Caco-2 (cell line): ENCODE results near the gene WFIKKN1. TPM values are rescaled to one million over a fixed set of nuclear protein-coding genes. Genes with fewer than 3 reads are reported as not detected.
A peak's percentile ranks its signal among the peaks of the same experiment; 100 is the strongest.

Experiments used
- BruUV-seq: library from RNA; stranded (reverse); fragments of 400-500 nt; replicated peaks from 2 replicates; lab custom pipeline; 2021; lab: Mats Ljungman, UMichigan
- CTCF ChIA-PET: fragments of 300-600 bp; sonication (Branson Sonifier 250); formaldehyde crosslinking; loops from one replicate; lab custom pipeline; 2022; ENCODE audit warnings: antibody characterized with exemption; lab: Charles Lee
- POLR2A ChIA-PET: fragments of 300-600 bp; sonication (Branson Sonifier 250); formaldehyde crosslinking; loops from one replicate; lab custom pipeline; 2022; ENCODE audit warnings: antibody characterized with exemption; lab: Charles Lee
- DNase-seq, 2 experiments: peaks; one replicate each; pipeline versions ENCODE4 v3.0.0 to v3.0.0-alpha.2; 2020 to 2022
- H3K27me3 ChIP-seq: replicated peaks from 2 replicates; pipeline ENCODE4 v1.6.0; 2011; ENCODE audit warnings: low read length; ENCODE audit not compliant: control insufficient read depth, insufficient read depth
- H3K36me3 ChIP-seq: 2 replicates; pipeline ENCODE4 v1.5.1; 2011; ENCODE audit warnings: low read length; ENCODE audit not compliant: control insufficient read depth, insufficient read depth
- H3K4me1 ChIP-seq: fragments of 250-450 bp; sonication (Bioruptor Pico); 2 replicates; pipeline ENCODE4 v1.5.1; 2020; ENCODE audit warnings: mild to moderate bottlenecking
- H3K4me3 ChIP-seq: 2 replicates; pipeline ENCODE4 v1.5.1; 2011; ENCODE audit warnings: low read depth, mild to moderate bottlenecking, control low read depth, low read length
- H3K9me3 ChIP-seq: fragments of 250-450 bp; sonication (Bioruptor Pico); 2 replicates; pipeline ENCODE4 v1.5.1; 2020; ENCODE audit warnings: mild to moderate bottlenecking, moderate library complexity
- H3K27ac Mint-ChIP-seq: one replicate; pipeline ENCODE4 v1.8.0; 2022; ENCODE audit warnings: mixed read lengths; ENCODE audit not compliant: unreplicated experiment
- H3K27me3 Mint-ChIP-seq: one replicate; pipeline ENCODE4 v1.8.0; 2022; ENCODE audit warnings: mixed read lengths; ENCODE audit not compliant: insufficient read depth, unreplicated experiment
- H3K36me3 Mint-ChIP-seq: one replicate; pipeline ENCODE4 v1.8.0; 2022; ENCODE audit warnings: mild to moderate bottlenecking, mixed read lengths; ENCODE audit not compliant: insufficient read depth, unreplicated experiment
- H3K4me1 Mint-ChIP-seq: one replicate; pipeline ENCODE4 v1.8.0; 2022; ENCODE audit warnings: low read depth, mixed read lengths; ENCODE audit not compliant: unreplicated experiment
- H3K4me3 Mint-ChIP-seq: one replicate; pipeline ENCODE4 v1.8.0; 2022; ENCODE audit warnings: mild to moderate bottlenecking, moderate library complexity, mixed read lengths; ENCODE audit not compliant: unreplicated experiment
- H3K9me3 Mint-ChIP-seq: one replicate; pipeline ENCODE4 v1.8.0; 2022; ENCODE audit warnings: mixed read lengths; ENCODE audit not compliant: unreplicated experiment
- intact Hi-C: fragments of 100-400 bp; cut with micrococcal nuclease; formaldehyde crosslinking; loops from one replicate; pipeline ENCODE4 v1.10.0; 2022; ENCODE audit not compliant: unreplicated experiment
- total RNA-seq: library from RNA; stranded (reverse); gene quantifications from 2 replicates; pipeline ENCODE4 v1.2.3, GENCODE V29; 2022
- TF ChIP-seq, protein P1 (sequence below), 2 experiments: fragments of 200-600 bp in 1 of 2; IDR thresholded peaks; 1 replicate in 1 of 2; 2 replicates in 1 of 2; pipeline versions ENCODE4 v1.5.1 to v1.8.0; 2011 to 2022; ENCODE audit warnings: antibody characterized with exemption in 1 of 2, control low read depth in 1 of 2, inconsistent platforms in 1 of 2, low read depth in 1 of 2, low read length in 1 of 2, mild to moderate bottlenecking in 1 of 2, moderate library complexity in 1 of 2; ENCODE audit not compliant: insufficient read depth in 1 of 2, severe bottlenecking in 1 of 2, unreplicated experiment in 1 of 2

The WFIKKN1 gene
- total RNA-seq, 1 experiment from 2014 or later: 0.54 TPM

- H3K4me1 Mint-ChIP-seq: no peaks in the 10 kb centered on the region
Observed at GRCh38 chr16:662597-662996, 31.8 kb downstream of the WFIKKN1 start.

DNA sequence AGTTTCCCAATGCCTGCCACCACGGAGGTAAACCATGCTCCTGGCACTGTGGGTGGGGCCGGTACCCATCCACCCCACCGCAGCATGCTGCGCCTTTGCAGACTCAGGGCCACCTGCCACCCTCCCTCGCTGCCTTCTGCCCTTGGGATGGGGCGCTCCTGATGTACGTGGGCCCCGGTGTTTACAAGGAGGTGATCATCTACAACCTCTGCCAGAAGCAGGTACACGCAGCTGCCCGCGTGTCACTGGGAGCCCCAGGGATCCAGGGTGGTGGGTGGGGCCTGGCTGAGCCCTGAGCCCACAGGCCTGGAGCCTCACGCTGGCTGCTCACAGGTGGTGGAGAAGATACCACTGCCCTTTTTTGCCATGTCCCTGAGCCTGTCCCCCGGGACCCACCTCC is 35.8 kb downstream of the WFIKKN1 start:
- no peak overlapping the region for H3K27ac Mint-ChIP-seq
- TF ChIP-seq, protein P1, sequence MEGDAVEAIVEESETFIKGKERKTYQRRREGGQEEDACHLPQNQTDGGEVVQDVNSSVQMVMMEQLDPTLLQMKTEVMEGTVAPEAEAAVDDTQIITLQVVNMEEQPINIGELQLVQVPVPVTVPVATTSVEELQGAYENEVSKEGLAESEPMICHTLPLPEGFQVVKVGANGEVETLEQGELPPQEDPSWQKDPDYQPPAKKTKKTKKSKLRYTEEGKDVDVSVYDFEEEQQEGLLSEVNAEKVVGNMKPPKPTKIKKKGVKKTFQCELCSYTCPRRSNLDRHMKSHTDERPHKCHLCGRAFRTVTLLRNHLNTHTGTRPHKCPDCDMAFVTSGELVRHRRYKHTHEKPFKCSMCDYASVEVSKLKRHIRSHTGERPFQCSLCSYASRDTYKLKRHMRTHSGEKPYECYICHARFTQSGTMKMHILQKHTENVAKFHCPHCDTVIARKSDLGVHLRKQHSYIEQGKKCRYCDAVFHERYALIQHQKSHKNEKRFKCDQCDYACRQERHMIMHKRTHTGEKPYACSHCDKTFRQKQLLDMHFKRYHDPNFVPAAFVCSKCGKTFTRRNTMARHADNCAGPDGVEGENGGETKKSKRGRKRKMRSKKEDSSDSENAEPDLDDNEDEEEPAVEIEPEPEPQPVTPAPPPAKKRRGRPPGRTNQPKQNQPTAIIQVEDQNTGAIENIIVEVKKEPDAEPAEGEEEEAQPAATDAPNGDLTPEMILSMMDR (IDR thresholded peaks at IDR 0.05; ENCODE audit: insufficient read depth in 1 of 2, low read depth in 1 of 2, low read length in 1 of 2, severe bottlenecking in 1 of 2, unreplicated experiment in 1 of 2): no peak
- no peaks in the 10 kb centered on the region for H3K9me3 Mint-ChIP-seq
- no peaks in the 10 kb centered on the region for H3K27me3 Mint-ChIP-seq
- no peaks in the 10 kb centered on the region for H3K36me3 Mint-ChIP-seq
- no peaks in the 10 kb centered on the region for H3K4me1 Mint-ChIP-seq
- no peak for DNase-seq
- no peaks in the 10 kb centered on the region for H3K9me3 ChIP-seq
- H3K4me3 Mint-ChIP-seq: no peak overlapping the region
- ChIA-PET CTCF (interaction anchor here (0.7 kb wide), 1 partner anchor 12 kb away, joined by 4 read pairs; no protein-coding TSS in a partner anchor), POLR2A (no interaction called here)
- H3K36me3 ChIP-seq: peaks cover 3% of the 10 kb centered on the region
- intact Hi-C loops: no loop called here
- BruUV-seq: no TSS peak
- H3K4me3 ChIP-seq: no peak overlapping the region
- H3K4me1 ChIP-seq: no peaks in the 10 kb centered on the region; the same call in 1 of the 2 replicates
- H3K27me3 ChIP-seq: no peaks in the 10 kb centered on the region

More at GRCh38 chr16:662597-662996, 31.8 kb downstream of the WFIKKN1 start:
- intact Hi-C loops: no loop called here
- H3K27me3 ChIP-seq: no peaks in the 10 kb centered on the region
- H3K36me3 ChIP-seq: no peaks in the 10 kb centered on the region; the same call in 1 of the 2 replicates
- H3K4me1 ChIP-seq: no peaks in the 10 kb centered on the region
- Mint-ChIP-seq H3K9me3 (no peaks in the 10 kb centered on the region), H3K27me3 (no peaks in the 10 kb centered on the region), H3K27ac (no peak overlapping the region), H3K36me3 (no peaks in the 10 kb centered on the region), H3K4me3 (no peak overlapping the region)
- TF ChIP-seq, protein P1 (IDR thresholded peaks at IDR 0.05; ENCODE audit: insufficient read depth in 1 of 2, low read depth in 1 of 2, low read length in 1 of 2, severe bottlenecking in 1 of 2, unreplicated experiment in 1 of 2): no peak
- no peaks in the 10 kb centered on the region for H3K9me3 ChIP-seq
- H3K4me3 ChIP-seq: no peak overlapping the region
- no peak for DNase-seq
- POLR2A ChIA-PET: interaction anchor here (0.5 kb wide), 1 partner anchor 311 kb away, joined by 3 read pairs; no protein-coding TSS in a partner anchor
- BruUV-seq: no TSS peak
- CTCF ChIA-PET: no interaction called here

GRCh38 chr16:667113-667779 is 36.5 kb downstream of the WFIKKN1 start:
- POLR2A ChIA-PET: no interaction called here
- H3K36me3 Mint-ChIP-seq: no peaks in the 10 kb centered on the region
- H3K27ac Mint-ChIP-seq: no peak overlapping the region
- H3K27me3 Mint-ChIP-seq: no peaks in the 10 kb centered on the region
- TF ChIP-seq, protein P1 (IDR thresholded peaks at IDR 0.05; ENCODE audit: insufficient read depth in 1 of 2, low read depth in 1 of 2, low read length in 1 of 2, severe bottlenecking in 1 of 2, unreplicated experiment in 1 of 2): no peak
- Histone ChIP-seq H3K4me3 (no peak overlapping the region), H3K4me1 (no peaks in the 10 kb centered on the region; the same call in 1 of the 2 replicates), H3K36me3 (peaks cover 3% of the 10 kb centered on the region), H3K9me3 (no peaks in the 10 kb centered on the region), H3K27me3 (no peaks in the 10 kb centered on the region)
- H3K4me3 Mint-ChIP-seq: peak overlapping the region; percentile 73
- DNase-seq: no peak
- intact Hi-C loops: no loop called here
- no peaks in the 10 kb centered on the region for H3K4me1 Mint-ChIP-seq
- BruUV-seq: no TSS peak
- H3K9me3 Mint-ChIP-seq: no peaks in the 10 kb centered on the region
- CTCF ChIA-PET: interaction anchor here (1.0 kb wide), 1 partner anchor 23 kb away, joined by 3 read pairs; no protein-coding TSS in a partner anchor
